ENCODE data around the gene NUP42. TPM values are rescaled to one million over a fixed set of nuclear protein-coding genes. Genes with fewer than 3 reads are reported as not detected.
A peak's percentile ranks its signal among the peaks of the same experiment; 100 is the strongest.

NUP42 gene
- total and polyA plus RNA-seq, 9 of the 15 experiments (the other 6 are each of a cell fraction or from before 2014, with no cell fraction given): 41.8 to 86.4 (median 71.2) TPM

GRCh38 chr7:23212395-23212794, 30.5 kb downstream of the NUP42 start (continued):
- no peak for TF ChIP-seq STAT6 (CRISPR knock-in tag; IDR thresholded peaks at IDR 0.05)
- no peak for TF ChIP-seq TFE3 (CRISPR knock-in tag; IDR thresholded peaks at IDR 0.05)
- no peak for TF ChIP-seq TOE1 (IDR thresholded peaks at IDR 0.05; ENCODE audit: borderline replicate concordance)
- TF ChIP-seq TOE1 (CRISPR knock-in tag; IDR thresholded peaks at IDR 0.05; ENCODE audit: borderline replicate concordance, low read depth): no peak
- TF ChIP-seq SNIP1 (IDR thresholded peaks at IDR 0.05; ENCODE audit: low read depth): no peak
- TF ChIP-seq TARDBP (IDR thresholded peaks at IDR 0.05): no peak

GRCh38 chr7:23212841-23213240, 31.0 kb downstream of the NUP42 start:
- in situ Hi-C loops (cut with MboI): no loop called here
- no peak for DNase-seq (ENCODE audit: extremely low read depth in 1 of 4, low spot score in 3 of 4)
- no peaks in the 10 kb centered on the region for H3K79me2 ChIP-seq (ENCODE audit: control insufficient read depth, insufficient read depth, low read length)
- no peaks in the 10 kb centered on the region for H3K27me3 ChIP-seq (ENCODE audit: control insufficient read depth in 2 of 2, insufficient read depth in 2 of 2, low read length in 2 of 2)
- H2AFZ ChIP-seq (ENCODE audit: low read depth, low read length): peak overlapping the region; percentile 48
- no peak for FAIRE-seq
- H3K9ac ChIP-seq (ENCODE audit: insufficient read depth in 1 of 2, low read depth in 2 of 2, low read length in 2 of 2): no peak overlapping the region
- ChIA-PET CTCF (ENCODE audit: low intra/inter-chr PET ratio) (no interaction called here), POLR2A (interaction anchor here (1.0 to 1.9 kb wide), 4 partner anchors 13 to 50 kb away, joined by 3 to 4 read pairs (median 4); no protein-coding TSS in a partner anchor)
- no peak overlapping the region for H3K27ac ChIP-seq (ENCODE audit: extremely low read depth, low read depth, low read length)
- H3K4me3 ChIP-seq: no peak overlapping the region
- no peaks in the 10 kb centered on the region for H4K20me1 ChIP-seq (replicated peaks; ENCODE audit: control insufficient read depth, insufficient read depth, low read length)
- H3K4me2 ChIP-seq (ENCODE audit: insufficient read depth, low read length): no peak overlapping the region
- no peaks in the 10 kb centered on the region for H3K9me3 ChIP-seq (replicated peaks; ENCODE audit: control insufficient read depth, insufficient read depth, low read depth, low read length)
- no peaks in the 10 kb centered on the region for H3K36me3 ChIP-seq (ENCODE audit: control insufficient read depth, insufficient read depth, low read length)
- 35% methylated on average over 4 of the region's 4 CpGs for WGBS (ENCODE audit: insufficient coverage, low coverage, missing lambda C conversion rate)
- BruUV-seq (replicated peaks): no TSS peak
- H3K4me1 ChIP-seq (replicated peaks in 1 of 2; ENCODE audit: control insufficient read depth in 2 of 2, insufficient read depth in 2 of 2, low read length in 2 of 2): peaks cover 0 to 3% of the 10 kb centered on the region in 2 experiments; a peak in 1 of 5 replicates
- H3K9me1 ChIP-seq (ENCODE audit: control insufficient read depth, insufficient read depth, low read length): no peaks in the 10 kb centered on the region
- intact Hi-C loops (cut with micrococcal nuclease): no loop called here
- no peak for ATAC-seq
- no peak for TF ChIP-seq USF1 (CRISPR knock-in tag; IDR thresholded peaks at IDR 0.05)
- TF ChIP-seq HMGN3 (IDR thresholded peaks at IDR 0.05; ENCODE audit: borderline replicate concordance, extremely low read depth, insufficient read length, low read depth, low read length): no peak
- TF ChIP-seq HOMEZ (CRISPR knock-in tag; IDR thresholded peaks at IDR 0.05): no peak
- TF ChIP-seq HDAC6 (IDR thresholded peaks at IDR 0.05; ENCODE audit: low read depth, low read length): no peak
- no peak for TF ChIP-seq ZNF23 (CRISPR knock-in tag; IDR thresholded peaks at IDR 0.05)
